Effector CD4-positive, alpha-beta T cell (primary cell): ENCODE data around the gene DNMT3B.
A peak's percentile ranks its signal among the peaks of the same experiment; 100 is the strongest.
"Not testable (repeated sequence)": the region's sequence is repeated elsewhere in the genome, so short reads cannot be mapped to it uniquely, and the experiment has no call there.

Experiments
- DNase-seq: peaks from one replicate; pipeline ENCODE4 v3.0.0-alpha.2; 2020

DNMT3B gene

DNA sequence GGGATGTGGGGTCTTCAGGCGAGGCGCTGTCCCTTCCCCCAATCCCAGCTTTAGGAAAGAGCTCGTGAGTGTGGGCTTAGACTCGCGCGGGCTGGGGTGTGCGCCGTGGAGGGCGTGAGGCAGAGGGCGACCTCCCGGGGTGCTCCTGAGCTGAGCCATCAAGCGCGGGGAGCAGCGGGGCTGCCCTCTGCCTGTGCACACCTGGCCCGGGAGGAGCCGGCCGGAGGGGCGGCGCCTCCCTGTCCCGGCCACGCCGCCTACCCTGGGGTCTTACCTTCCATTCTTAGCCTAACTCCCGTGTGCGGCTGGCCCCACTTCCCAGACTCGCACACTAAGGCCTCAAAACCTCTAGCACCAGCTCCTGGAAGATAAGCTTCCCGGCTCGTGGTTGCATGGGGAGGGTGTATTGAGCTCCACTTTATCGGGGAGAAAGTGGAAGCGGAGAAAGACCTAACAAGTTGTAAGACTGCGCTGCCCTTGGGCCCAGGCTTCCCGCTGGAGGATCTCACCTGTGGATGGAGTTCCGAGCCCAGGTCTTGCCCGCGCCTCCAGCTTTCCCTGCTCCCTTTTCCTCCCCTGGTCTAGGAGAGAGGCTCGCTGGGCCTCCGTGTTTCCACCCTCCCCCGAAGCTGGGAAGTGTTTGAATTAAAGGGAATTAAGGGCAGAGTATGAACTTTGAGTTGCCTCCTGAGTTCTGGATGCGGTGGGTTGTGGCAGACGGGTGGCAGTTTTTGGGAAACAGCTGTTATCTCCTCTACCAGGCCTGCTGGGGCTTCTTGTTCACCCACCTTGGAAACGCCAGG lies 1.2 kb downstream of the DNMT3B start:
- no peak for DNase-seq

DNA sequence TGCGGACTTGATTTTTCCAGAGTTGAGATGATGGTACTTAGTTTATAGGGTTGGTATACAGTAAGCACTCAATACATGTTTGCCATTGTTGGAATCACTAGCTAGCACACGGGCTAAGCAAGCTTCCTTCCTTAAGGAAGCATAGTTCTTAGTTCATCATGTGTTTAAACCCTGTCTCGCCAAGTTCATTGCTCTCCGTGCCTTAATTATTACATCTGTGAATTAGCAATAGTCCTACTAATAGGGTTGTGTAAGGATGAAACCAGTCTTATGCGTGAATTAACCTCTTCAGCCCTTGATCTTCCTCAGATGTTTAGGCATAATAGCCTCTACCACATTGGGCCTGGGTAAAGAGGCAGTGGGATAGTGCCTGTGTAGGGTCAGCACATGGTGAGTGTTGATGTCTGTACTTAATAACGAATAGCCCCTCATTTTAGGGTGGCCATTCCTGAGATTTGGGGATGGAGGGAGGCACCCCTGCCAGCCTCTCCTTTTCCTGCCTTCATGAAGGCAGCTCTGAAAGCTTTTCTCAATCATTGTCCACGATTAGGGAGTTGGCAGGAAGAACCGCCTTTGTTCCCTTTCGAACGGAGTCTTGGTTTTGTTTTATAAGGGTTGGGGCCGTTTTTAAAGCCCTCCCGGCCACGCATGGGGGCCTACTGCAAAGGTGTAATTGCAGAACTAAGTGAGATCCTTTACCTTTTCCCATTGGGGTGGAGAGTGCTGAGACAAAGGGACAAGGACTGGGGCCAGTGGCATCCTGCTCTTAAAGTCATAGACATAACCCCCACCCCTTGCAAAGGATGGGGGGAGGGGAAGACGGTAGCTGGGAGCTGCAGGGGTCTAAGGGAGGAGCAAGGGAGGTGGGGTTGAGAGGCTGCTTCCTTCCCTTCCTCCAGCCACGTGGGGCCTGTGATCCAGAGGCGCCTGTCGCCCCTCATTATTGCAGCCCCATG lies 2.1 kb downstream of the DNMT3B start:
- no peak for DNase-seq

DNA sequence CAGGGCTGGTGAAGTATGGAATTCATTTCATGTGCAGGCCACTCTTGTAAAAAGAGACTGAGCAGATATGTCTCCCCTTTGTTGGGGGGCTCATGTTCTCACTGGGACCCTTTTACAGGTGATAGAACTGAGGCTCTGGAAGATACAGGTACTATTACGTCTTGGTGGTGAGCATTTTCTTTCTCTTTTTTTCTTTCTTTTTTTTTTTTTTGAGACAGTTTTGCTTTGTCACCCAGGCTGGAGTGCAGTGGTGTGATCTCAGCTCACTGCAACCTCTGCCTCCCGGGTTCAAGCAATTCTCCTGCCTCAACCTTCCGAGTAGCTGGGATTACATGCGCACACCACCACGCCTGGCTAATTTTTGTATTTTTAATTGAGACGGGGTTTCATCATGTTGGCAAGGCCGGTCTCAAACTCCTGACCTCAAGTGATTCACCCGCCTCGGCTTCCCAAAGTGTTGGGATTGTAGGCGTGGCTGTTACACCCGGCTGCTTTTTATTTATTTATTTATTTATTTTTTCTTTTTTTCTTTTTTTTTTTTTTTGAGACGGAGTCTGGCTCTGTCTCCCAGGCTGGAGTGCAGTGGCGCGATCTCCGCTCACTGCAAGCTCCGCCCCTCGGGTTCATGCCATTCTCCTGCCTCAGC lies 3.2 kb downstream of the DNMT3B start:
- not testable (repeated sequence) for DNase-seq

DNA sequence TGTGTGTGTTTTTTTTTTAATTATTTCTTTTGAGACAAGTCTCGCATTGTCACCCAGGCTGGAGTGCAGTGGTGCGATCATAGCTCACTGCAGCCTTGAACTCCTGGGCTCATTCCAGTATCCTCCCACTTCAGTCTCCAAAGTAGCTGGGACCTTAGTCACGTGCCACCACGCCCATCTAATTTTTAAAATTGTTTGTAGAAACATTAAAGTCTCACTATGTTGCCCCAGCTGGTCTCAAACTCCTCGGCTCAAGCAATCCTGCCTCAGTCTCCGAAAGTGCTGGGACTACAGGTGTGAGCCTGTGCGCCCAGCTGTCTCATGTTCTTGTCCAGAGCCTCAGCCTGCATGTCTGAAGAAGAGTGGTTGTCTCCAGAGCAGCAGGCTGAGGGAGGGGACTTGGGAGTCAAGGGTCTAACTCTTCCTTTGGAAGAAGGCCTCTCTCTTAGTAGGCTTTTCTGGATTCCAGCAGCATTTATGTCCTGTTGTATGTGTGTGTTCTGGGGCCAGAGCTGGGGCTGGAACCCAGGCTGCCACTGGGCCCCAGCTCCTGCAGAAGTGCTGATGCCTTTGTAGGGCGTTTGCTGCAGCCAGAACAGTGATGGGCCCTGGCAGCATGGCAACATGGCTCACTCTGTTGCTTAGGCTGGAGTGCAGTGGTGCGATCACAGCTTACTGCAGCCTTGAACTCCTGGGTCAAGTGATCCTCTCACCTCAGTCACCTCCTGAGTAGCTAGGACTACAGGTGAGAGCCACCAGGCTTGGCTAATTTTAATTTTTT lies 5.4 kb downstream of the DNMT3B start:
- no peak for DNase-seq

DNA sequence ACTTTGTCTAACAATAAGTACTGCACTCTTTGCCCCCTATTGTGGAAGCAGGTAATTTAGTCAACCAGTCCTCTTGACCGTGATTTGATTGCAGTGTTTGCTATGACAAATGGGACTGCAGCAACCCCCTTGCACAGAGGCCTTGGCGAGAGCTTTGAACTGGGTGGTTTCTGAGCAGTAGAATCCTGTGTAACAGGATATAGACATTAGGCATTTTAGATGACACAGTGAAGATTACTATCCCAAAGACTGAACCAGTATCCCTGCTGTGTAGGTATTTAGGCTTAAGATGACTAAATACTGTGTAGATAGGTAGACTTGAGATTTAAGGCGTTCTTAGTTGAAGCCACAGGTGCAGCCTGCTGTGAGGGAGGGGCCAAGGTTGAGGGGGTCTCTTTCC lies 9.9 kb downstream of the DNMT3B start:
- DNase-seq = no peak

DNA sequence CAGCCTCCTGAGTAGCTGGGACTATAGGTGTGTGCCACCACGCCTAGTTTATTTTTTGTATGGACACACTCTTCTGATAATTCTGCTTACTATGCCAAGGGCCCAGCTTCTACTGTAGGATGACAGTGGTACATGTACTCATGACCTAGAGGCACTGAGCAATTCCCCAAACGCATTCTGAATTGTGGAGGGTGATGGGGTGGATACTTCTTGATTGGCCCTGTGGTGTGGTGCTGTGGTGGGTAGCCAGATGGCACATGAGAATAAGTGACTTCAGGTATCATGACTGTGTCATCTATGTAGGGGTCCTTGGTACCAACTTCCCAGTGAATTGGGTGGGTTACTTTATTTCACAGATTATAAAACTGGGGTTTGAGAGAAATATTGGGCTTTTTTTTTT lies 11.0 kb downstream of the DNMT3B start:
- DNase-seq = no peak

DNA sequence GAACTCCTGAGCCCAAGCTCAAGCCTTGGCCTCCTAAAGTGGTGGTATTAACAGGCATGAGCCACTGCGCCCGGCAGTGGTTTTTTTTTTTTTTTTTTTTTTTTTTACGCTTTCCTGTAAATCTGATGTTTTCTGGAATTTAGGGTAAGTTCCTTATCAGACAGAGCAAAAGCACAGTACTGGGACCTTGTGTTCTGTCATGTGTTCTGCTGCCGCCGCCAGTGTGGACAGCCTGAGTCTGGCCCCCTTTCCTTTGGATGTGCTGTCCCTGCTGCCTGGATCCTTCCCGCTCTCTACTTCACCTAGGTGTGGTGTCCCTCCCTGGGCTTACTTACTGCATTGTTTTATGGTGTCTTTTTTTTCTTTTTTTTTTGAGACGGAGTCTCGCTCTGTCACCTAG lies 11.7 kb downstream of the DNMT3B start:
- DNase-seq = no peak

DNA sequence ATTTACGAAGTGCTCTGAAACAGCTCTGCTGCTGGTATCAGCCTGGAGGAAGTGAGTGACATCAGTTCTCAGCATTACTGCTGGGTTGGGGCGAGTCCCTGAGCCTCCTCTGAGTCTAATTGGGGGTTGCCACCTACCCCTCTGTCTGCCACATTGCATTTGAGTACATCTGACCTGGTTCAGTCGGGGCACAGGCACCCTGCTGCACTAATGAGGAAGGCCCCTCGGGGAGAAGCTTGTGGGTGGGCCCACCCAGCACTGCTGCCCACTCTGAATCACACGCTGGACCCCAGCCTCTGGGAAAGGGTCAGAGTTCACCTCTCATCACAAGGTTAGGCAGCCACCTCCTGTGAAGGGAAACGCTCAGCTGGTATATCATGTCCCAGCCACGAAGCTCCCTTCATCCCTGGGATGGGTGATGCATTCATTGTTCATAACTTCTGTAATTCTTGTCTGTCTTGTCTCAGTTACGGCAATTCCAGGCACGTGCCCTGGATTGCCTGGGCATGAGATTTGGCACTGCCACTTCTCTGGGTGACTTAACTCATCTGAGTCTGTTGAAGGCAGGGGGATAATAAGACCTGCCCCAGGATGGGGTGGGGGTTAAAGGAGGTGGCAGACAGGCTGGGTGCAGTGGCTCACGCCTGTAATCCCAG lies 13.3 kb downstream of the DNMT3B start:
- DNase-seq = no peak

DNA sequence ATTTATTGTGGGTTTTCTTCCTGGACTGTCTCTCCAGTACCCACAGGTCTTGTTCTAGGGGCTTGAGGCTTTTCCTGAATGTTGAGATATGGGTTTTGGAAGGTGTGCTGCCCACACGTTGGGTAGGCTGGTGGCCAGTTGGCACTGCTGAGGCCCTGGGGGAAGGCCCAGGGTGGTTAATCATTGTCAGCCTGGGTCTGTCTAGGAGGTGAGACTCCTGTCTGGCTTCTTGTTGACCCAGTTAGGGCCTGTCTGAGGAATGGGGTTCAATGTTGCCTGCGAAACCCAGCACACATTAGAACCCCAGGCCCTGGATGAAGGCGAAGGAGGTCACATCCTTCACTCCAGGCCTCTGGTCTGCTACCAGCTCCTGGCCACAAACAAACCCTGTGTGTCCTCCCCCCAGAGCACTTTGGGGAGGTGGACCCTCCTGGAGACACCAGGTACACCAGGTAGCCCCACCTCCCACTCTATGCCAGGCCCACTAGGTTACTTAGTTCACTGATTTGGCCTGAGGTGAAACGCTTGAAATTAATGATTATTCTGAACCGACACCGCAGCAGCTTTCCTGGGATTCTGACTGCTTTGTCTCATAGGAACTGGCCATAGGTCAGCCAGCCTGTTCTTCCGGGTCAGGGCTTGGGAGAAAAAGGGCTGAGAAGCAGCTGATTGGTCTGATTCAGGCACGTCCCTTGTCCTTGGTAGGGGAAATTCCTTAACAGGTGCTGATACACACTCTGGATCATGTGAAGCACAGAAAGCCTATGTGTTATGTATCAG lies 15.2 kb downstream of the DNMT3B start:
- no peak for DNase-seq

DNA sequence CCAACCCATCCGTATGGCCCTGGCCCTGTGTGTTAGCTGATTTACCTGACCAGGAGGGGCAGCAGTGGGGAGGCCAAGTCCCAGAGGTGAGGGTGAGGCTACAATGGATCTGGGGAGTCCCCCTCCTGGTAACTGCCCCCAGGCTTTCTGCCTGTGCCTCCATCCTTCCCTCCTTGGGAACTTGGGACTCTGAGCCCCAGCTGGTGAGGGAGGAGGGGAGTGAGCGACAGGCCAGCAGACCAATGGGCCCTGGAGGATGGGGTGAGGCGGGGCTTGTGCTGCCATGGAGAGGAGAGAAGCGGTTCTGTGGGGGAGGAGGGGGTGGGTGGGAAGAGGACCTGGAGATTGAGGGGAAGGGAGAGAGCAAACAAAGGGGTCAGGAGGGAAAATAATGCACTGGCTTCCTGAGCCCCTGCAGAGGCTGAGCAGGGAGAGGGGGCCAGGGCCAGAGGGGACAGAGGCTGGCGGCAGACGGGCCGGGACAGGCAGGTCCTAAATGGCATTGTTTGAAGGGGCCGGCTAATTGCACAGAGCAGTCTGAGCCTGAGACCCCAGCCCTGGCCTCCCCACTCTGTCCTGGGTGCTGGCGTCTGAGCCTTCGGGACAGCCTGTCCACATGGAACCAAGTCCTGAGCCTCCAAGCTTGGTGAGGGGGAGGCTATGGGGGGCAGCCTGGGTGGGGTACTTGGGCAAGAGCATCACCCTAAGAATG lies 17.5 kb downstream of the DNMT3B start:
- no peak for DNase-seq

DNA sequence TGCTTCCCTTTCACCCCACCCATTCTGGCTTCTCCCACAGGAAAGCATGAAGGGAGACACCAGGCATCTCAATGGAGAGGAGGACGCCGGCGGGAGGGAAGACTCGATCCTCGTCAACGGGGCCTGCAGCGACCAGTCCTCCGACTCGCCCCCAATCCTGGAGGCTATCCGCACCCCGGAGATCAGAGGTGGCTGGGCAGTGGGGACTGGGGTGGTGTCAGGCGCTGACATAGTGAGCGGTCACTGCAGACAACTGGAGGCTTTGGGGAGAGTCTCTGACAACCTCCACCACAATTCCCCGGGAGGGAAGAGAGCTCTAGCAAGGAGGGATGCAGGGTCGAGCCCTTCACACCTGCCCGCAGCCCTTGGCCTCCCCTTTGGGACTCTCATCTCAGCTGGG lies 18.1 kb downstream of the DNMT3B start:
- no peak for DNase-seq

DNA sequence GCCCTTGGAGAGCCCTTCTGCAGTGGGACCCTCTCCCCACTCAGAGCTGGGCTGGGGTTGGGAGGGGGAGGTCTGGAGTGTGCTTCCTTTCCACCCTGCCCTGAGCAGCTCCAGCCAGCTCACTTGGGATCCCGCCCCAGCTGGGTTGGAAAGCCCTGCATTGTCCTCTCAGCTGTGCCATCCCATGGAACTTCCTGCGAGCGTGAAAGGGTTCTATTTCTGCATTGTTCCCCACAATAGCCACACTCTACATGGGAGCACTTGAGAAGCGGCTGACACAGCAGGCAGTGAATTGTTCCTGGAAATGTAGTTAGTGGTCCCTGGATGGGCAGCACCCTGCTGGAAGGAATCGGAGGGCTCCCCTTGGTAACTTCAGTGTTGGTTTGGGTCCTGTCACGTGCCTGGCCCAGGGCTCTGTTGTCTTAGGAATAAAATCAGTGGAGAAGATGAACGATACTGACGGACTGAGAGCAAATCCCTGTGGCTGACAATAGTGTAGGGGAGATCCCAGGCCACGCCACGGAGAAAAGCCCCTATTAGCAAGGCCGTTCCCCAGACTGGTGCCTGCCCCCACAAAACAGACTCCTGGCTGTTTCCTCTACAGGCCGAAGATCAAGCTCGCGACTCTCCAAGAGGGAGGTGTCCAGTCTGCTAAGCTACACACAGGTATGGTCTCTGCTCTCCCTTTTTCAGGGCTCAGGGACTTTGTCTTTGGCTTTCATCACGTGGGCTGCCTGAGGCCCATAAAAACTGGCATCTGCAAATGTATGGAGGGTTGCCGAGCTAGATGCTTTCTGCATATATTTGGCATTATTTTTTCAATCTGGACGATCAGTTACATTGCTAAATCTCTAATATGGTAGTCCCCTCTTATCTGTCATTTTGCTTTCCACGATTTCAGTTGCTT lies 18.8 kb downstream of the DNMT3B start:
- DNase-seq = no peak

DNA sequence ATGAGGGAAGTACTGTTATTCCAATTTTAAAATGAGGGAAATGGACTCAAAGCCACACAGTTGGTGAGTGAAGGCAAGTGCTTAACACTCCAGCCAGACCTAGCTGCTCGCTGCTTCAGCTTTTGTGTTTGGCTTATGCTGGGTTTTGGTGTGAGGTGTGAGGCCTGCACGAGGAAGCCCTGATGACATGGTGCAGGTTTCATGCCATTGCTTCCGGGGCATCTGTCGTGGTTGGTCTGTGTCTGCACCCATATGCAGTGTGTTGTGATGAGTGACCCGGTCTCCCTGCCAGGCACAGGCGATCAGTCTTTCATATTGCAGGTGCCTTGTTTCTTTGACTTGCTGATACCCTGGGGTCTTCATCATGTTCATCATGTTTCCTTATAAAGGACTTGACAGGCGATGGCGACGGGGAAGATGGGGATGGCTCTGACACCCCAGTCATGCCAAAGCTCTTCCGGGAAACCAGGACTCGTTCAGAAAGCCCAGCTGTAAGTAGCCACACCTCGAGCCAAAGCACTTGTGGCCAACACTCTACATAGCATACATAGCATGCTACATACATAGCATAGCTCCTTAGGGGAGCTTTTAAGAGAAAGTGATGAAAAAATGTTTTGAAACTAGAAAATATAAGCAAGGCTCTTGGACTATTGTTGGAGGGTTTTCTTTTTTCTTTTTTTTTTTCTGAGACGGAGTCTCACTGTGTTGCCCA lies 22.3 kb downstream of the DNMT3B start:
- DNase-seq = no peak

DNA sequence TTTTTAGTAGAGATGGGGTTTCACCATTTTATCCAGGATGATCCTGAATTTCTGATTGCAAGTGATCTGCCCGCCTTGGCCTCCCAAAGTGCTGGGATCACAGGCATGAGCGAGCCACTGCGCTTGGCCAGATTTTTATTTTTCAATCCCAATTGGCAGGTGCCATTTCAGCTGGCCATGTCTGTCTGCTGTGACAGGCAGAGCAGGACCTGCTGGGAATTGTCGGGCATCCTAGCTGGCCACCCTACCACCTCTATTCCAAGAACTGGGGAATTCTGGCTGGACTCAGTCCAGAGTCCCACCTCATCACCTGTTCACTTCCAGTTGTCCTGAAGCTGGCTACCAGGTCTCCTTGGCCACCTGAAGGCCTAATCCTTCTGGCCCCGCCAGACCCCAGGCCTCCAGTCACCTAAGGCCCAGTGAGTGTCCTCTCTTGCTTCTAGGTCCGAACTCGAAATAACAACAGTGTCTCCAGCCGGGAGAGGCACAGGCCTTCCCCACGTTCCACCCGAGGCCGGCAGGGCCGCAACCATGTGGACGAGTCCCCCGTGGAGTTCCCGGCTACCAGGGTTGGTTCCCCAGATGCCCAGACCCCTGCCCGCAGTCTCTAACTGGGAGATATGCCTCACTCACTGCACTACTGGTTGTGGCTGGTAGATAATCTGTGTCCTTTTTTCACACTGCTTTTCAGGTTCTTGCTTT lies 24.0 kb downstream of the DNMT3B start:
- DNase-seq = no peak

DNA sequence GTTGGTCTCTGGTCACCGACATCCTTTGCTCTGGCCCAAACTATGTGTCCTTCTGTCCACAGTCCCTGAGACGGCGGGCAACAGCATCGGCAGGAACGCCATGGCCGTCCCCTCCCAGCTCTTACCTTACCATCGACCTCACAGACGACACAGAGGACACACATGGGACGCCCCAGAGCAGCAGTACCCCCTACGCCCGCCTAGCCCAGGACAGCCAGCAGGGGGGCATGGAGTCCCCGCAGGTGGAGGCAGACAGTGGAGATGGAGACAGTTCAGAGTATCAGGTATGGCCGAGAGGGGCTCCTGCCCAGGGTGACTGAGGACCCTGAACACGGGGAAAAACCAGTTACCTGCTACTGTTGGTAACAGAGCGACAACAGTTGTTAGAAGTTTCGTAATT lies 25.0 kb downstream of the DNMT3B start:
- DNase-seq = no peak

DNA sequence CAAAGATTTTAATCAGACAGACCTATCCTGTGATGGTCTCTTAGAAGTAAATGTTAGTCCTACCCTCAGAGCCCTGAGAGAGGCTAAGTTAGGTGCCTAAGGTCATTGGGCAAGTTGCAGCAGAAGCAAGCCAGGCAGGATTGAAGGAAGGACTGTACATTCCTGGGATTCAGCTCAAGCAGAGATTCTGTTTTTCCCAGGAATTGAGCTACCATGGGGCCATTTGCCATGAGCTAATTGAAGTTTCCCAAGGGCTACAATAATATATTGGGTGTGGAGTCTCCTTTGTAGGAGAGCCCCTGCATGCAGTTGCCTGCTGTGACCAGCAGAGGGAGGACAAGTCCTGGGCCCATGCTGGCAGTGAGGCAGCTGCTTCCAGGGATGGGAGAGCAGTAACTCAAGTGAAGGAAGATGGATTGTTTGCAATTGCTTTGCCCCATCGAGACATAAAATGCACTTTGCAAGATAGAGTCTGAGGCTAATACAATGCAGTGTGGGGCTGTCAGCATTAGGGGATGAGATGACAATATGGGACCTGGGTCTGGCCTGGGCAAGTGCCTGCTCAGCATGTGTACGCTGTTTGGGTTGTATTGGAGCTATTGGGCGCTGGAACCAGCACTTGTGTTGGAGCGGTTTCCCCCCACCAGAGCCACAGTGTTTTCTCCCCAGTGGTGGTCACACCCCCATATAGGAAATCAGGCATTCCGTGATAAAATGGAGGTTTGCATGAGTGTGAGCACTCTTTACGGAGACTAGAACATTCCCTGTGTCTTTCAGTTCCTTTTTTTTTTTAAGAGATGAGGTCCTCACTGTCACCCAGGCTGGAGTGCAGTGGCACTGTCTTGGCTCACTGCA lies 27.9 kb downstream of the DNMT3B start:
- peak; percentile 60 for DNase-seq

DNA sequence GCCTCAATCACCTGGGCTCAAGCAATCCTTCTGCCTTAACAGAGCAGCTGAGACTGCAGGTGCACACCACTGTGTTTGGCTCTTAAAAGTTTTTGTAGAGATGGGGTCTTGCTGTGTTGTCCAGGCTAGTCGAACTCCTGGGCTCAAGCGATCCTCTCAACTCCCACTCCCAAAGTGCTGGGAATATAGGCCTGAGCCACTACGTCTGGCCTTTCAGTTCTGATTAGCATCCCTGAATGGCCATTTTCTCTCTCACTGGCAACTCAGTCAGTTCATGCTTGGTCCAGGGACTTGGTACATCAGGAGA lies 28.5 kb downstream of the DNMT3B start:
- no peak for DNase-seq
